Liver (tissue), 9 donors: ENCODE measurements around the gene TTC22. TPM values are rescaled to one million over a fixed set of nuclear protein-coding genes. Genes with fewer than 3 reads are reported as not detected.

Experiments
- DNase-seq: peaks from one replicate; pipeline ENCODE4 v3.0.0-alpha.2; 2017; ENCODE audit warnings: low spot score
- H3K27ac ChIP-seq, 2 donors: one replicate each; pipeline ENCODE4 v1.7.0; 2013; ENCODE audit warnings: inconsistent platforms in 2 of 2, low read length in 2 of 2, control low read depth in 1 of 2, low read depth in 1 of 2, mild to moderate bottlenecking in 1 of 2
- H3K27me3 ChIP-seq, 4 donors: one replicate each; pipeline versions ENCODE4 v1.6.1 to v1.7.0; 2013; ENCODE audit warnings: low read length in 3 of 4, inconsistent platforms in 1 of 4, mild to moderate bottlenecking in 1 of 4, moderate library complexity in 1 of 4; ENCODE audit not compliant: control insufficient read depth in 4 of 4, insufficient read depth in 4 of 4
- H3K36me3 ChIP-seq, 4 donors: one replicate each; pipeline versions ENCODE4 v1.6.1 to v1.7.0; 2013; ENCODE audit warnings: low read length in 3 of 4, mild to moderate bottlenecking in 3 of 4, low read depth in 1 of 4, moderate library complexity in 1 of 4; ENCODE audit not compliant: control insufficient read depth in 4 of 4, insufficient read depth in 3 of 4
- H3K4me1 ChIP-seq, 4 donors: one replicate each; pipeline versions ENCODE4 v1.6.1 to v1.7.0; 2013; ENCODE audit warnings: low read length in 3 of 4, mild to moderate bottlenecking in 3 of 4, moderate library complexity in 1 of 4; ENCODE audit not compliant: control insufficient read depth in 4 of 4, insufficient read depth in 4 of 4
- H3K4me3 ChIP-seq, 3 donors: one replicate each; pipeline versions ENCODE4 v1.6.1 to v1.7.0; 2013; ENCODE audit warnings: low read length in 3 of 3, control low read depth in 1 of 3, low read depth in 1 of 3, mild to moderate bottlenecking in 1 of 3
- H3K9ac ChIP-seq, 2 donors: one replicate each; pipeline ENCODE4 v1.7.0; 2013; ENCODE audit warnings: low read length in 2 of 2, mild to moderate bottlenecking in 2 of 2, moderate library complexity in 2 of 2, control low read depth in 1 of 2, low read depth in 1 of 2
- H3K9me3 ChIP-seq, 4 donors: one replicate each; pipeline versions ENCODE4 v1.6.1 to v1.7.0; 2013; ENCODE audit warnings: low read length in 3 of 4; ENCODE audit not compliant: control insufficient read depth in 4 of 4
- EGR1 ChIP-seq, 2 donors: IDR thresholded peaks; 2 replicates each; pipeline ENCODE4 v1.6.1; 2016 to 2018; ENCODE audit warnings: antibody characterized with exemption in 2 of 2, low read depth in 2 of 2
- FOXA1 ChIP-seq: IDR thresholded peaks from 2 replicates; pipeline ENCODE4 v1.6.1; 2016; ENCODE audit warnings: antibody characterized with exemption
- FOXA2 ChIP-seq: IDR thresholded peaks from 2 replicates; pipeline ENCODE4 v1.6.1; 2016; ENCODE audit warnings: antibody characterized with exemption
- HNF4A ChIP-seq, 2 donors: conservative IDR thresholded peaks; 2 replicates each; pipeline ENCODE4 v1.6.1; 2016; ENCODE audit warnings: antibody characterized with exemption in 2 of 2, mild to moderate bottlenecking in 2 of 2
- HNF4G ChIP-seq: IDR thresholded peaks from 2 replicates; pipeline ENCODE4 v1.6.1; 2016; ENCODE audit warnings: antibody characterized with exemption
- JUND ChIP-seq, 2 donors: IDR thresholded peaks; 2 replicates each; pipeline ENCODE4 v1.6.1; 2016; ENCODE audit warnings: antibody characterized with exemption in 2 of 2
- NR2F2 ChIP-seq: IDR thresholded peaks from 2 replicates; pipeline ENCODE4 v1.6.1; 2016; ENCODE audit warnings: antibody characterized with exemption
- RAD21 ChIP-seq, 2 donors: IDR thresholded peaks; 2 replicates each; pipeline ENCODE4 v1.6.1; 2016; ENCODE audit warnings: antibody characterized with exemption in 2 of 2, mild to moderate bottlenecking in 2 of 2
- RXRA ChIP-seq, 2 donors: IDR thresholded peaks; 2 replicates each; pipeline ENCODE4 v1.6.1; 2017 to 2018; ENCODE audit warnings: antibody characterized with exemption in 2 of 2, mild to moderate bottlenecking in 1 of 2
- SP1 ChIP-seq: IDR thresholded peaks from 2 replicates; pipeline ENCODE4 v1.6.1; 2018; ENCODE audit warnings: antibody characterized with exemption, mild to moderate bottlenecking
- TAF1 ChIP-seq: conservative IDR thresholded peaks from 2 replicates; pipeline ENCODE4 v1.6.1; 2016; ENCODE audit warnings: antibody characterized with exemption, mild to moderate bottlenecking
- YY1 ChIP-seq: IDR thresholded peaks from 2 replicates; pipeline ENCODE4 v1.6.1; 2016; ENCODE audit warnings: antibody characterized with exemption, mild to moderate bottlenecking
- WGBS: extraction: QIAGEN DNeasy Blood & Tissue Kit; methylation state at CpG from one replicate; pipeline ENCODE4 v1.1.7; 2013; 5-methylcytosine and 5-hydroxymethylcytosine counted together
- polyA plus RNA-seq, 2 donors: library from polyadenylated mRNA; stranded (reverse) in 1 of 2; unstranded in 1 of 2; fragments of 200-250 nt in 1 of 2; fragments of >200 nt in 1 of 2; fragmentation: Nextera tagmentation in 1 of 2; extraction: Ambion mirVana in 1 of 2; gene quantifications; one replicate each; pipeline versions ENCODE4 v1.2.1 to v1.2.3, GENCODE V29; 2013 to 2015
- total RNA-seq, 2 donors: library from RNA; depleted of rRNA; stranded (reverse); fragments of >200 nt; gene quantifications; one replicate each; pipeline ENCODE4 v1.2.3, GENCODE V29; 2014
- TF ChIP-seq, protein P1 (sequence below): fragments of 150-350 bp; IDR thresholded peaks from 2 replicates; pipeline ENCODE4 v1.5.1; 2017; ENCODE audit warnings: improper control_type of control experiment, low read depth, low read length; ENCODE audit not compliant: missing input control
- TF ChIP-seq, protein P2 (sequence below): IDR thresholded peaks from 2 replicates; pipeline ENCODE4 v1.6.1; 2016; ENCODE audit warnings: antibody characterized with exemption
- TF ChIP-seq, protein P3 (sequence below): IDR thresholded peaks from 2 replicates; pipeline ENCODE4 v1.6.1; 2016; ENCODE audit warnings: antibody characterized with exemption
- TF ChIP-seq, protein P4 (sequence below): IDR thresholded peaks from 2 replicates; pipeline ENCODE4 v1.6.1; 2016; ENCODE audit warnings: antibody characterized with exemption
- TF ChIP-seq, protein P5 (sequence below): IDR thresholded peaks from 2 replicates; pipeline ENCODE4 v1.6.1; 2016; ENCODE audit warnings: antibody characterized with exemption, mild to moderate bottlenecking
- donor health status: healthy.
- donor health status: healthy.
- donor health status: healthy.
- donor health status: healthy.
- donor health status: healthy.

TTC22 gene
- total and polyA plus RNA-seq, 4 donors: 0.96 to 3.5 (median 2.3) TPM

DNA sequence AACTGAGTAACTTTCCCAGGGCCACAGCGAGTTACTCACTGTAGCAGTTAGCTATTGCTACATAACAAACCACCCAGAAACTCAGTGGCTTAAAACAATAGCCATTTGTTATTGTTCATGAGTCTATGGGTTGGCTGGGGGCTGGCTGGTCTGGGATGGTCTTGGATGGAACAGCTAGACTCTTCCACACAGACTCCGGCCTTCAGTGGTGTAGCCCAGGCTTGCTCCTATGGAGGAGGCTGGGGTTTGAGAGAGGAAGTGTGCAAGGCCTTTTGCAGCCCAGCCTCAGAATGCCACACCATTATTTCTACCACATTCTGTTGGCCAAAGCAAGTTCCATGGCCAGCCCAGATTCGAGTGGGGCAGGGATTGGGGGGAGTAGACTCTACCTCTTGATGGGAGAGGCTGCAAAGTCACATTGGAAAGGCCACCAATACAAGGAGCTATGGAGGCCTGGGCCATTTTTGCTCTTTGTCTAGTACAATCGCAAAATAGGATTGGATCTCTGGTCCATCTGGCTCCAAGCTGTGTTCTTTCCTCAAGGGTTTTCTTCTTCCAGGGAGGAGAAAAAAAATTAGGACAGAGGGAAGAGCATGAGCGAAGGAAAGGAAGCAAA, 37.5 kb upstream of the TTC22 start:
- no peak for DNase-seq
- peaks cover 0 to 4% (median 0%) of the 10 kb centered on the region in 4 donors for H3K4me1 ChIP-seq
- H3K27ac ChIP-seq: no peak overlapping the region
- H3K36me3 ChIP-seq: peaks cover 0 to 2% (median under 1%) of the 10 kb centered on the region in 4 donors
- H3K4me3 ChIP-seq: no peak overlapping the region
- TF ChIP-seq HNF4A (conservative IDR thresholded peaks at IDR 0.05) (no peak), TAF1 (no peak), HNF4G (no peak)
- no peak overlapping the region for H3K9ac ChIP-seq
- H3K9me3 ChIP-seq: no peaks in the 10 kb centered on the region
- WGBS: 91% methylated on average over 5 of the region's 5 CpGs
- H3K27me3 ChIP-seq: no peaks in the 10 kb centered on the region

DNA sequence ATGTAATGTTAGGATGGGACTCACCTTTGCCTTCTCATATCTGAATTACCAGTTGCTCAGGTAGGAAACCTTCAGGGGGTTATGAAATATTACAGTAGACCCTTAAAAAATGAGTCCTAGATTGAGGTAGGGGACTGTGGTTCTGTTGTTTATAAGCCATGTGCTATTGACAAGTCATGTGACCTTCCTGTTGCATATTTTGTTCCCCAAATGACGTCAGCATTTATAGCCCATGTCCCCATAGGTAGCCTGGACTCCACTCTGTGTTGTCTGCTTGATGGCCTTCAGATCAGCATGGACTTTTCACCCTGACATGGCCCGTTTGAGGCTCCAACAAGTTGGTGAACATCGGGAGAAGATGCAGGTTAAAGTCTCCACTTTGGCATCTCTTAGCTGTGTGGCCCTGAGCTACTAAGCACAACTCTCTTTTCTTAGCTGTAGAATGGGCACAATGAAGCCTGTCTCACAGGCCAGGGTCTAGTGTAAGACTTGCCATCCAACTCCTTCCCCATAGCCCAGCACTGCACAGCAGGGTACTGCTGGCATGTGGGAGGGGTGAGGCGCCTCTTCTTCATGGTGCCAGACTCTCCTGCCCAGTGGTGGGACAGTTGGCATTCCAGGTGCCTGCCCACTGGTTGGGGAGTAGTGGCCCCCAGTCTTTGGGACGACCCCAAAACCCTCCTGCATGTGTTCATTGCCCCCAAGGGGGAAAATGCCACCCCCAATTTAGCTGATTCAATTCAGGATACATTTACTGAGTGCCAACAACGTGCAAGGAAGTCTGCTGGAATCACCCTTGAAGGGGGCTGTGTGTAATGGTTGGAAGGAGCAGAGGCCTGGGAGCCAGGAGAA, 36.1 kb upstream of the TTC22 start:
- TF ChIP-seq JUND (IDR thresholded peaks at IDR 0.05): no peak
- TF ChIP-seq, protein P1, sequence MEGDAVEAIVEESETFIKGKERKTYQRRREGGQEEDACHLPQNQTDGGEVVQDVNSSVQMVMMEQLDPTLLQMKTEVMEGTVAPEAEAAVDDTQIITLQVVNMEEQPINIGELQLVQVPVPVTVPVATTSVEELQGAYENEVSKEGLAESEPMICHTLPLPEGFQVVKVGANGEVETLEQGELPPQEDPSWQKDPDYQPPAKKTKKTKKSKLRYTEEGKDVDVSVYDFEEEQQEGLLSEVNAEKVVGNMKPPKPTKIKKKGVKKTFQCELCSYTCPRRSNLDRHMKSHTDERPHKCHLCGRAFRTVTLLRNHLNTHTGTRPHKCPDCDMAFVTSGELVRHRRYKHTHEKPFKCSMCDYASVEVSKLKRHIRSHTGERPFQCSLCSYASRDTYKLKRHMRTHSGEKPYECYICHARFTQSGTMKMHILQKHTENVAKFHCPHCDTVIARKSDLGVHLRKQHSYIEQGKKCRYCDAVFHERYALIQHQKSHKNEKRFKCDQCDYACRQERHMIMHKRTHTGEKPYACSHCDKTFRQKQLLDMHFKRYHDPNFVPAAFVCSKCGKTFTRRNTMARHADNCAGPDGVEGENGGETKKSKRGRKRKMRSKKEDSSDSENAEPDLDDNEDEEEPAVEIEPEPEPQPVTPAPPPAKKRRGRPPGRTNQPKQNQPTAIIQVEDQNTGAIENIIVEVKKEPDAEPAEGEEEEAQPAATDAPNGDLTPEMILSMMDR: no peak
- no peak for TF ChIP-seq SP1
- no peak for TF ChIP-seq EGR1 (IDR thresholded peaks at IDR 0.05; ENCODE audit: low read depth in 2 of 2)
- TF ChIP-seq, protein P2, sequence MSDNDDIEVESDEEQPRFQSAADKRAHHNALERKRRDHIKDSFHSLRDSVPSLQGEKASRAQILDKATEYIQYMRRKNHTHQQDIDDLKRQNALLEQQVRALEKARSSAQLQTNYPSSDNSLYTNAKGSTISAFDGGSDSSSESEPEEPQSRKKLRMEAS: no peak
- TF ChIP-seq YY1: no peak
- TF ChIP-seq RXRA (IDR thresholded peaks at IDR 0.05): no peak
- TF ChIP-seq NR2F2: no peak
- TF ChIP-seq, protein P3, sequence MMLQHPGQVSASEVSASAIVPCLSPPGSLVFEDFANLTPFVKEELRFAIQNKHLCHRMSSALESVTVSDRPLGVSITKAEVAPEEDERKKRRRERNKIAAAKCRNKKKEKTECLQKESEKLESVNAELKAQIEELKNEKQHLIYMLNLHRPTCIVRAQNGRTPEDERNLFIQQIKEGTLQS: no peak
- TF ChIP-seq RAD21 (IDR thresholded peaks at IDR 0.05): no peak
- no peak for TF ChIP-seq FOXA1
- TF ChIP-seq, protein P4, sequence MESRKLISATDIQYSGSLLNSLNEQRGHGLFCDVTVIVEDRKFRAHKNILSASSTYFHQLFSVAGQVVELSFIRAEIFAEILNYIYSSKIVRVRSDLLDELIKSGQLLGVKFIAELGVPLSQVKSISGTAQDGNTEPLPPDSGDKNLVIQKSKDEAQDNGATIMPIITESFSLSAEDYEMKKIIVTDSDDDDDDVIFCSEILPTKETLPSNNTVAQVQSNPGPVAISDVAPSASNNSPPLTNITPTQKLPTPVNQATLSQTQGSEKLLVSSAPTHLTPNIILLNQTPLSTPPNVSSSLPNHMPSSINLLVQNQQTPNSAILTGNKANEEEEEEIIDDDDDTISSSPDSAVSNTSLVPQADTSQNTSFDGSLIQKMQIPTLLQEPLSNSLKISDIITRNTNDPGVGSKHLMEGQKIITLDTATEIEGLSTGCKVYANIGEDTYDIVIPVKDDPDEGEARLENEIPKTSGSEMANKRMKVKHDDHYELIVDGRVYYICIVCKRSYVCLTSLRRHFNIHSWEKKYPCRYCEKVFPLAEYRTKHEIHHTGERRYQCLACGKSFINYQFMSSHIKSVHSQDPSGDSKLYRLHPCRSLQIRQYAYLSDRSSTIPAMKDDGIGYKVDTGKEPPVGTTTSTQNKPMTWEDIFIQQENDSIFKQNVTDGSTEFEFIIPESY: no peak
- TF ChIP-seq TAF1: no peak
- TF ChIP-seq HNF4G: no peak
- TF ChIP-seq, protein P5, sequence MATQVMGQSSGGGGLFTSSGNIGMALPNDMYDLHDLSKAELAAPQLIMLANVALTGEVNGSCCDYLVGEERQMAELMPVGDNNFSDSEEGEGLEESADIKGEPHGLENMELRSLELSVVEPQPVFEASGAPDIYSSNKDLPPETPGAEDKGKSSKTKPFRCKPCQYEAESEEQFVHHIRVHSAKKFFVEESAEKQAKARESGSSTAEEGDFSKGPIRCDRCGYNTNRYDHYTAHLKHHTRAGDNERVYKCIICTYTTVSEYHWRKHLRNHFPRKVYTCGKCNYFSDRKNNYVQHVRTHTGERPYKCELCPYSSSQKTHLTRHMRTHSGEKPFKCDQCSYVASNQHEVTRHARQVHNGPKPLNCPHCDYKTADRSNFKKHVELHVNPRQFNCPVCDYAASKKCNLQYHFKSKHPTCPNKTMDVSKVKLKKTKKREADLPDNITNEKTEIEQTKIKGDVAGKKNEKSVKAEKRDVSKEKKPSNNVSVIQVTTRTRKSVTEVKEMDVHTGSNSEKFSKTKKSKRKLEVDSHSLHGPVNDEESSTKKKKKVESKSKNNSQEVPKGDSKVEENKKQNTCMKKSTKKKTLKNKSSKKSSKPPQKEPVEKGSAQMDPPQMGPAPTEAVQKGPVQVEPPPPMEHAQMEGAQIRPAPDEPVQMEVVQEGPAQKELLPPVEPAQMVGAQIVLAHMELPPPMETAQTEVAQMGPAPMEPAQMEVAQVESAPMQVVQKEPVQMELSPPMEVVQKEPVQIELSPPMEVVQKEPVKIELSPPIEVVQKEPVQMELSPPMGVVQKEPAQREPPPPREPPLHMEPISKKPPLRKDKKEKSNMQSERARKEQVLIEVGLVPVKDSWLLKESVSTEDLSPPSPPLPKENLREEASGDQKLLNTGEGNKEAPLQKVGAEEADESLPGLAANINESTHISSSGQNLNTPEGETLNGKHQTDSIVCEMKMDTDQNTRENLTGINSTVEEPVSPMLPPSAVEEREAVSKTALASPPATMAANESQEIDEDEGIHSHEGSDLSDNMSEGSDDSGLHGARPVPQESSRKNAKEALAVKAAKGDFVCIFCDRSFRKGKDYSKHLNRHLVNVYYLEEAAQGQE: no peak
- no peak for TF ChIP-seq HNF4A (conservative IDR thresholded peaks at IDR 0.05)
- no peak for TF ChIP-seq FOXA2
- Histone ChIP-seq H3K4me3 (no peak overlapping the region), H3K9ac (no peak overlapping the region), H3K36me3 (no peaks in the 10 kb centered on the region), H3K27ac (no peak overlapping the region), H3K27me3 (no peaks in the 10 kb centered on the region), H3K9me3 (no peaks in the 10 kb centered on the region), H3K4me1 (peaks cover 0 to 4% (median 0%) of the 10 kb centered on the region in 4 donors)
- DNase-seq: no peak
- 77% methylated on average over 6 of the region's 6 CpGs for WGBS
